ENCODE data around the gene FREM2.

The FREM2 gene

DNA sequence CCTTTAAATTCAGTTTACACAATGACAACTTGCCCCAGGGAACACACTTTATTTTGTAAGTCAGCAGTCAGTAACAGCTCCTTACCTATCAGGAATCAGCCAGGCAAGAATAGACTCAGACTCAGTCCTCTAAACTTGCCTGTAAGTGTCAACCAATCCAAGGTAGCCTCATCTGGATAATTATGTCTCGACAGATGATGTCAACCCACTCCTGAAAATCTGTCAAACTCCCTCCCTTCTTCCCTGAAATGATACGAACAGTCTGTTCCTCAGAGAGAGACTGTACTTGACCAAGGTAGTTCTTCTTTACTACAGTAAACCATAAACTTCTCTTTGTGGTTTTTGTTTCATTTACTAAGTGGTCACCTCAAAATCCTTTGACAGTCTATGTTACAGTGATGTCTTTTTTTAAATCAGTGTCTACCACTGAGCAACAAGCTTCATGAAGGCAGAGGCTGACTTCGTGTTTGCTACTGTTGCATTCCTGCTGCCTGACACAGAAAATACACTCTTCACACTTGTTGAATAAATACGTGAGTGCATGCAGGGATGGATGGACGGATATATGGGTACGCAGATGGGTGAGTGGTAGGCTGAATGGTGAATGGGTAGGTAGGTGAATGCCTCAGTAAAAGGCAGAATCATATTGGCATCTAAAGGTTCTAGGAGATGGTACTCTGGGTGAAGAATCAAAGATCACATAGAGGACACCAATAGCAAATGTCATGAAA, 17.5 kb upstream of the FREM2 start:
- Mint-ChIP-seq H3K9me3 (peaks cover 18% of the 10 kb centered on the region), H3K4me1 (no peaks in the 10 kb centered on the region), H3K27ac (ENCODE audit: low read depth) (no peak overlapping the region), H3K4me3 (no peak overlapping the region), H3K36me3 (ENCODE audit: insufficient read depth) (no peaks in the 10 kb centered on the region), H3K27me3 (no peaks in the 10 kb centered on the region)
- no peak for DNase-seq (ENCODE audit: low spot score in 2 of 2)
- no peak for ATAC-seq (replicated peaks; ENCODE audit: extremely low read depth, poor library complexity, severe bottlenecking)

DNA sequence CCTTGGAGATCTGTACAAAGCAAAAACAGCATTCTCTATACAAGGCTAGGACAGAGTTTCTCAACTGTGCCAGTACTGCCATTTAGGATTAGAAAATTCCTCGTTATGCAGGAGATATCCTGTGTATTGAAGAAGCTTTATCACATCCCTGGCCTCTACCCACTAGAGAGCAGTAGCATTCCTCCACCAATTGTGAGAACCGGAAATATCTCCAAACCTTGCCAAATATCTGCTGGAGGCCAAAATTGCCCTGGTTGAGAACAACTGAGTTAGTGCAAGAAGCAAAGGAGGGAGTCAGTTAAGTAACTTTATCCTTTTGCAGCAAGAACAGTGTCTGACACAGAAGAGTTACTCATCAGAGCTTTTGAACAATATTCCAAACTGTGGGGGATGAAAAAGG, 16.2 kb upstream of the FREM2 start:
- Mint-ChIP-seq H3K4me1 (no peaks in the 10 kb centered on the region), H3K36me3 (ENCODE audit: insufficient read depth) (no peaks in the 10 kb centered on the region), H3K4me3 (no peak overlapping the region), H3K27me3 (no peaks in the 10 kb centered on the region), H3K9me3 (peaks cover 18% of the 10 kb centered on the region), H3K27ac (ENCODE audit: low read depth) (no peak overlapping the region)
- no peak for DNase-seq (ENCODE audit: low spot score in 2 of 2)
- ATAC-seq (replicated peaks; ENCODE audit: extremely low read depth, poor library complexity, severe bottlenecking) = no peak

DNA sequence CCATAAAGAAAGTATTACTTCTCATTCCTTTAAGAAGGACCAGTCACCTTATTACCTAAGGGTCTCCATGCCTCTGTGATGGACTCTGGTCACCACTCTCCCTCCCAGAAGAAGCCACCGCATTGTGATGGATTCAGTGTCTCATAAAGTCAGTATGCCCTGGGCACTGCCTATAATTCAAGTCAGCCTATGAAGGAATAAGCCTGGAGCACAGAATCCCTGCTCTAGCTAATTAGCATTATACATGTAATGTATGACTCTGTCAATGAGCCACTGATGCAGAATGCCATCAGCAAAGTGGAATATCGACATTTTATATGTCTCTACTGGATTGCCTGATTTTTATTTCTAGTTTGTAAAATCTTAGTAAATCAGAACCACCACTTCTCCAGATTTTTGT, 14.9 kb upstream of the FREM2 start:
- no peaks in the 10 kb centered on the region for H3K36me3 Mint-ChIP-seq (ENCODE audit: insufficient read depth)
- no peaks in the 10 kb centered on the region for H3K4me1 Mint-ChIP-seq
- DNase-seq (ENCODE audit: low spot score in 2 of 2) (no peak), ATAC-seq (replicated peaks; ENCODE audit: extremely low read depth, poor library complexity, severe bottlenecking) (no peak)
- H3K27me3 Mint-ChIP-seq = no peaks in the 10 kb centered on the region
- H3K4me3 Mint-ChIP-seq = no peak overlapping the region
- H3K9me3 Mint-ChIP-seq = peaks cover 18% of the 10 kb centered on the region
- no peak overlapping the region for H3K27ac Mint-ChIP-seq (ENCODE audit: low read depth)

DNA sequence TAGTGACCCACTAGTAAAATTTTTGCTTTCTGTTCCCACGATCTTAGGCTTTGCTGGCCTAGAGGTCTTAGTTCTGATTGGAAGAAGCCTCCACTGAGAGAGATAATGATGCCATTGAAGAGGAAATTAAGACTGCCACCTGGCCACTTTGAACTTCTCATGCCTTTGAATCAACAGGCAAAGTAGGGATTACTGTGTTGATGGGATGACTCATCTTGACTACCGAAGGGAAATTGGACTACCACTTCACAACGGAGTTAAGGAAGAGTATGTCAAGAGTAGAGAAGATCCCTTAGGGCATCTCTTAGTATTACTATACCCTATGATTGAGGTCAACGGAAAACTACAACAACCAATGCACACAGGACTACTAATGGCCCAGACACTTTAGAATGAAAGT, 12.7 kb upstream of the FREM2 start:
- H3K4me1 Mint-ChIP-seq = no peaks in the 10 kb centered on the region
- ATAC-seq (replicated peaks; ENCODE audit: extremely low read depth, poor library complexity, severe bottlenecking) (no peak), DNase-seq (ENCODE audit: low spot score in 2 of 2) (no peak)
- H3K36me3 Mint-ChIP-seq (ENCODE audit: insufficient read depth) = no peaks in the 10 kb centered on the region
- H3K27ac Mint-ChIP-seq (ENCODE audit: low read depth) = no peak overlapping the region
- no peaks in the 10 kb centered on the region for H3K27me3 Mint-ChIP-seq
- H3K9me3 Mint-ChIP-seq = peaks cover 12% of the 10 kb centered on the region
- H3K4me3 Mint-ChIP-seq = no peak overlapping the region

DNA sequence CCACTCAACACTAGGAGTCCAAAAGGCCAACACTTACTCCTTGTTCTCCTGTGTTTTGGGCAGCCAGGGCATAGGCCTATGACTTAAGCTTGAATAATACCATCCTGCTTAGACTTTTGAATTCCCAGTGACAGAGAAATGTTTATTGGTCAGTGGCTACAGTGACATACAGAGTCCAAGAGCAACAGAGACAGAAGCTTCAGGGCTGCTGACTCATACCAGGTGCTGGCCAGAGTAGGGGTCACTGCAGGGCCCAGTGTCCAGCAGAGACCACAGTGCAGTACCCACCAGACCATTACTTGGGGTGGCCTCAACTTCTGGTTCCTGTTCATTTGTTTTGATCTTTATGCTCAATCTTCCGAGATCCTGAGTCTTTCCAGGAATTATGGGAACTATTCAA, 6.0 kb upstream of the FREM2 start:
- peaks cover 6% of the 10 kb centered on the region for H3K27me3 Mint-ChIP-seq
- ATAC-seq (replicated peaks; ENCODE audit: extremely low read depth, poor library complexity, severe bottlenecking) = no peak
- H3K27ac Mint-ChIP-seq (ENCODE audit: low read depth) = no peak overlapping the region
- no peaks in the 10 kb centered on the region for H3K4me1 Mint-ChIP-seq
- no peaks in the 10 kb centered on the region for H3K36me3 Mint-ChIP-seq (ENCODE audit: insufficient read depth)
- DNase-seq (ENCODE audit: low spot score in 2 of 2) = no peak
- H3K4me3 Mint-ChIP-seq = no peak overlapping the region
- no peaks in the 10 kb centered on the region for H3K9me3 Mint-ChIP-seq

DNA sequence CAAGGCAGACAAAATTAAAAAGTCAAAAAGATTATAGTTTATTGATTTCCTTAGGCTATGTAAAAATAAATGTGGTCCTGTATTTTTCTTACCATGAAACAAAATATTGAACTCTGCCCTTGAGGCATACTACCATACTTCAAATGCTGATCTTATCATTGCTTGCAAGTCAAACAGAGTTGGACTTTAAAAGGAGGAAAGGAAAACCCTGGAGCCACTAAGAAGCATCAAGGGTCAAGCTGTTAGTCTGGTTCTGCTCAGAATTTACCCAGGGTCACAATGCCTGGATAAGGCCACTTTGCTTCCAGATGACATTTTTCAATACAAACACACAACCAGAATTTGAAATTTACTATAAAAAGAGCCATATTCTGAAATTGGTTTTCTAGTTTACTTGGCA, 2.2 kb upstream of the FREM2 start:
- H3K4me3 Mint-ChIP-seq = no peak overlapping the region
- H3K36me3 Mint-ChIP-seq (ENCODE audit: insufficient read depth) = no peaks in the 10 kb centered on the region
- peaks cover 15% of the 10 kb centered on the region for H3K27me3 Mint-ChIP-seq
- no peaks in the 10 kb centered on the region for H3K4me1 Mint-ChIP-seq
- ATAC-seq (replicated peaks; ENCODE audit: extremely low read depth, poor library complexity, severe bottlenecking) (no peak), DNase-seq (ENCODE audit: low spot score in 2 of 2) (no peak)
- no peak overlapping the region for H3K27ac Mint-ChIP-seq (ENCODE audit: low read depth)
- H3K9me3 Mint-ChIP-seq = no peaks in the 10 kb centered on the region

DNA sequence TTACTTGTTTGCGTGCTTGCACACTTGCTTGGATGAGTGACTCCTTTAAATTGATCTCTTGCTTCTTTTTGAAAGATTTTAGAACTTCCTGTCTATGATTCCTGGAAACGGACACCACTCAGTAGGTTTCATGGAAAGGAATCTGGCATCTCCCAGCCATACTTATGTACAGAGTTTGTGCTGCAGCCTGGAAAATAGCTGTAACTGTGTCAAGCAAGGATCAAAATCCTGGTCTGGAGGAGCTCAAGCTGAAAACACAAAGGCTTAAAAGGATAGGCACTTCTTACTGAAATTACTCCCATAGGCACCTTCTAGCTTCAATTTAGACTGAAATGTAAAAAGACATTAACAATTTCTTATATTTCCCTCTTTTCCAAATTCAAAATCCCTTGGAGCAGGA, 1.4 kb upstream of the FREM2 start:
- H3K27me3 Mint-ChIP-seq = peaks cover 15% of the 10 kb centered on the region
- no peak for ATAC-seq (replicated peaks; ENCODE audit: extremely low read depth, poor library complexity, severe bottlenecking)
- no peak for DNase-seq (ENCODE audit: low spot score in 2 of 2)
- no peaks in the 10 kb centered on the region for H3K9me3 Mint-ChIP-seq
- H3K4me1 Mint-ChIP-seq = no peaks in the 10 kb centered on the region
- H3K27ac Mint-ChIP-seq (ENCODE audit: low read depth) = no peak overlapping the region
- H3K36me3 Mint-ChIP-seq (ENCODE audit: insufficient read depth) = no peaks in the 10 kb centered on the region
- no peak overlapping the region for H3K4me3 Mint-ChIP-seq

DNA sequence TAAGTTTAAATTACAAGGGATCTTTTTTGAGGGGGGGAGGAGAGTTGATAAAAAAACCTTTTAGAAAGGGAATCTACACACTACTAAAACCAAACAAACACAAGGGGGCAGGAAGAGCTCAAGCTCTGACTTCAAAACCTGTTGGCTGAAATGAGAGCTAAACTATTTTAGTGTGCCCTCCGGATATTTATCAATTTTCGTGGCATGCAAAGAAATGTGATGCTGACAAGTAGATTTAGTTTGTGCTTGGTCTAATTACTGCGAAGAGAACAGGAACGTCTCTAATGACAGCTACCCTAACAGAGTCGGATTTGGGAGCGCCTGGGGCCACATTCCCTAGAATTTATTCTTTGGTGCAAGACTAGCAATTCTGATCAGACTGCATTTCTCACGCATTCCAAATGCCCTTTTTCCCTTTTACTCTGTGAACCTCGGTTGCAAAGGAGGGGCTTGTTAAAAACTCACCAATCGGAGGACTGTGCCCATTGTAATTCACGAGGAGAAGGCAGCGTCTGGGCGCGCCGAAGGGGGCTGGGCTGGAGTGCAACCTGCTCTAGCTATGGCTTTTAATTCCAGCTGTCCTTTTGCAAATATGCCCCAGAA, 802 bp upstream of the FREM2 start:
- no peak for ATAC-seq (replicated peaks; ENCODE audit: extremely low read depth, poor library complexity, severe bottlenecking)
- Mint-ChIP-seq H3K27ac (ENCODE audit: low read depth) (no peak overlapping the region), H3K4me3 (no peak overlapping the region), H3K27me3 (peaks cover 15% of the 10 kb centered on the region), H3K36me3 (ENCODE audit: insufficient read depth) (no peaks in the 10 kb centered on the region), H3K9me3 (no peaks in the 10 kb centered on the region), H3K4me1 (no peaks in the 10 kb centered on the region)
- no peak for DNase-seq (ENCODE audit: low spot score in 2 of 2)

DNA sequence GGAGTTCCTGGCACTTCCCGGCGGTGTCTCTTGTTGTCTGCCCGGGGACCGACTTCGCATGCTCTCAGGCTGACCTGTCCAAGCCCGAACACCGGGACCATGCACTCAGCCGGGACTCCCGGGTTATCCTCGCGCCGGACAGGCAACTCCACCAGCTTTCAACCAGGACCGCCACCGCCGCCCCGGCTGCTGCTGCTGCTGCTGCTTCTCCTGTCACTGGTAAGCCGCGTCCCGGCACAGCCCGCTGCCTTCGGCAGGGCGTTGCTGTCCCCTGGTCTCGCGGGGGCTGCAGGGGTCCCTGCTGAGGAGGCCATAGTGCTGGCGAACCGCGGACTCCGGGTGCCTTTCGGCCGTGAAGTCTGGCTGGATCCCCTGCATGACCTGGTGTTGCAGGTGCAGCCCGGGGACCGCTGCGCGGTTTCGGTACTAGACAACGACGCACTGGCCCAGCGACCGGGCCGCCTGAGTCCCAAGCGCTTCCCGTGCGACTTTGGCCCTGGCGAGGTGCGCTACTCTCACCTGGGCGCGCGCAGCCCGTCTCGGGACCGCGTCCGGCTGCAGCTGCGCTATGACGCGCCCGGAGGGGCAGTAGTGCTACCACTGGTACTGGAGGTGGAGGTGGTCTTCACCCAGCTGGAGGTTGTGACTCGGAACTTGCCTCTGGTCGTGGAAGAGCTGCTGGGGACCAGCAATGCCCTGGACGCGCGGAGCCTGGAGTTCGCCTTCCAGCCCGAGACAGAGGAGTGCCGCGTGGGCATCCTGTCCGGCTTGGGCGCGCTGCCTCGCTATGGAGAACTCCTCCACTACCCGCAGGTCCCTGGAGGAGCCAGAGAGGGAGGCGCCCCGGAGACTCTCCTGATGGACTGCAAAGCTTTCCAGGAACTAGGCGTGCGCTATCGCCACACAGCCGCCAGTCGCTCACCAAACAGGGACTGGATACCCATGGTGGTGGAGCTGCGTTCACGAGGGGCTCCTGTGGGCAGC, 661 bp downstream of the FREM2 start:
- Mint-ChIP-seq H3K4me3 (no peak overlapping the region), H3K27ac (ENCODE audit: low read depth) (no peak overlapping the region), H3K9me3 (no peaks in the 10 kb centered on the region), H3K36me3 (ENCODE audit: insufficient read depth) (no peaks in the 10 kb centered on the region), H3K4me1 (no peaks in the 10 kb centered on the region), H3K27me3 (peaks cover 15% of the 10 kb centered on the region)
- DNase-seq (ENCODE audit: low spot score in 2 of 2) = no peak
- no peak for ATAC-seq (replicated peaks; ENCODE audit: extremely low read depth, poor library complexity, severe bottlenecking)

DNA sequence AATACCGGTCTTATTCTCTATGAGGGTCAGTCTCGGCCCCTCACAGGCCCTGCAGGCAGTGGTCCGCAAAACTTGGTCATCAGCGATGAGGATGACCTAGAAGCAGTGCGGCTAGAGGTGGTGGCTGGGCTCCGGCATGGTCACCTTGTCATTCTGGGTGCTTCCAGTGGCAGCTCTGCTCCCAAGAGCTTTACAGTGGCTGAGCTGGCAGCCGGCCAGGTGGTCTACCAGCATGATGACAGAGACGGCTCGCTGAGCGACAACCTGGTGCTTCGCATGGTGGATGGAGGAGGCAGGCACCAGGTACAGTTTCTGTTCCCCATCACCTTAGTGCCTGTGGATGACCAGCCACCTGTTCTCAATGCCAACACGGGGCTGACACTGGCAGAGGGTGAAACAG, 1.8 kb downstream of the FREM2 start:
- DNase-seq (ENCODE audit: low spot score in 2 of 2) = no peak
- ATAC-seq (replicated peaks; ENCODE audit: extremely low read depth, poor library complexity, severe bottlenecking) = no peak
- Mint-ChIP-seq H3K9me3 (no peaks in the 10 kb centered on the region), H3K36me3 (ENCODE audit: insufficient read depth) (no peaks in the 10 kb centered on the region), H3K27ac (ENCODE audit: low read depth) (no peak overlapping the region), H3K27me3 (peaks cover 15% of the 10 kb centered on the region), H3K4me1 (no peaks in the 10 kb centered on the region), H3K4me3 (no peak overlapping the region)

DNA sequence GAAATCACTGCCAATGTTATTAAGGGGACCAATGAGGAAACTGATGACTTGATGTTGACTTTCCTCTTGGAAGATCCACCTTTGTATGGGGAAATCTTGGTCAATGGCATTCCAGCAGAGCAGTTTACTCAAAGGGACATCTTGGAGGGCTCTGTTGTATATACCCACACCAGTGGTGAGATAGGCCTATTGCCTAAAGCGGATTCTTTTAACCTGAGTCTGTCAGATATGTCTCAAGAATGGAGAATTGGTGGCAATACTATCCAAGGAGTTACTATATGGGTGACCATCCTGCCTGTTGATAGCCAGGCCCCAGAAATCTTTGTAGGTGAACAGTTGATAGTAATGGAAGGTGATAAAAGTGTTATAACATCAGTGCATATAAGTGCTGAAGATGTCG, 3.4 kb downstream of the FREM2 start:
- Mint-ChIP-seq H3K4me3 (no peak overlapping the region), H3K4me1 (no peaks in the 10 kb centered on the region), H3K36me3 (ENCODE audit: insufficient read depth) (no peaks in the 10 kb centered on the region), H3K9me3 (no peaks in the 10 kb centered on the region), H3K27ac (ENCODE audit: low read depth) (no peak overlapping the region), H3K27me3 (peaks cover 15% of the 10 kb centered on the region)
- DNase-seq (ENCODE audit: low spot score in 2 of 2) = no peak
- ATAC-seq (replicated peaks; ENCODE audit: extremely low read depth, poor library complexity, severe bottlenecking) = no peak

DNA sequence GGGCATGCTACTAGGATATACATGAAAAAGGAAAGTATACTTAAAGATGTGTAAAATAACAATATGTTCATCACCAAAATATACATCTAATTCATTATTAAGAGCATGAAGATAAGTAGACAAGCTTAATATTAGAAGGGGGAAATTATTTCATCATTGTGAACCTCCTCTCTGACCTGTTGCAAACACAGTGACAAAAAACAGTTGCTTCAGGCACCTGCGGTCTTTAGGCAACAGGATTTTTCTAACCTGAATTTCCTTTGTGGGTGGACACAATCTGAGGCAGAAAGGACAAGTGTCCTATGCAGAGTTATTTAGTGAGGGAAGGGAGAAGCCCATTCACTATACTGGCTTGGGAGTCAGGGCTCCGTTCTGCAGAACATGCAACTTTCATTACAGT, 6.3 kb downstream of the FREM2 start:
- no peak for ATAC-seq (replicated peaks; ENCODE audit: extremely low read depth, poor library complexity, severe bottlenecking)
- Mint-ChIP-seq H3K9me3 (no peaks in the 10 kb centered on the region), H3K4me1 (no peaks in the 10 kb centered on the region), H3K36me3 (ENCODE audit: insufficient read depth) (no peaks in the 10 kb centered on the region), H3K27me3 (no peaks in the 10 kb centered on the region), H3K4me3 (no peak overlapping the region), H3K27ac (ENCODE audit: low read depth) (no peak overlapping the region)
- no peak for DNase-seq (ENCODE audit: low spot score in 2 of 2)

DNA sequence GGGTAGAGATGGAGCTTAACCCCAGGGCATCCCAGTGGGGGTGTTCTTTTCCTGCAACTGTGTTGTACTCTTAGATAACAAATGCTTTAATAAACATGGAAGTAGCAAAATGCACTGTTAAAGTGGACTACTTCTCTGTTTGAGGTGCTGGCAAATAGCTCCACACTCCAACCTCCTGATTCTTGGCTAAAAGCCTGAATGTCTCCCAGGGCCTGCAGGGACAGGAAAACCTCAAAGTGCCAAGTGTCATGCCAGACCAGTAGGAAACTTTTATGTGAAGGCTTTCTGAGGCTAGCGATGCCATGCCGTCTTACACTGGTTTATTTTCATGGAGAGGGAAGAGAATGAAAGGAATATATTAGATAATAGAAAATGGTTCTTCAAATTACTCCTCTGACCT, 6.8 kb downstream of the FREM2 start:
- Mint-ChIP-seq H3K36me3 (ENCODE audit: insufficient read depth) (no peaks in the 10 kb centered on the region), H3K27me3 (no peaks in the 10 kb centered on the region), H3K27ac (ENCODE audit: low read depth) (no peak overlapping the region), H3K4me1 (no peaks in the 10 kb centered on the region), H3K4me3 (no peak overlapping the region), H3K9me3 (no peaks in the 10 kb centered on the region)
- no peak for DNase-seq (ENCODE audit: low spot score in 2 of 2)
- ATAC-seq (replicated peaks; ENCODE audit: extremely low read depth, poor library complexity, severe bottlenecking) = no peak

Data from central memory CD8-positive, alpha-beta T cell (primary cell).